GM12872 (cell line): ENCODE data around the gene ZNF469.

Source experiments
- TF ChIP-seq, protein P1 (sequence below): IDR thresholded peaks from 3 replicates; pipeline ENCODE4 v1.5.1; 2011; ENCODE audit warnings: low read depth, mild to moderate bottlenecking, low read length, moderate library complexity; ENCODE audit not compliant: insufficient read depth

ZNF469 gene

DNA sequence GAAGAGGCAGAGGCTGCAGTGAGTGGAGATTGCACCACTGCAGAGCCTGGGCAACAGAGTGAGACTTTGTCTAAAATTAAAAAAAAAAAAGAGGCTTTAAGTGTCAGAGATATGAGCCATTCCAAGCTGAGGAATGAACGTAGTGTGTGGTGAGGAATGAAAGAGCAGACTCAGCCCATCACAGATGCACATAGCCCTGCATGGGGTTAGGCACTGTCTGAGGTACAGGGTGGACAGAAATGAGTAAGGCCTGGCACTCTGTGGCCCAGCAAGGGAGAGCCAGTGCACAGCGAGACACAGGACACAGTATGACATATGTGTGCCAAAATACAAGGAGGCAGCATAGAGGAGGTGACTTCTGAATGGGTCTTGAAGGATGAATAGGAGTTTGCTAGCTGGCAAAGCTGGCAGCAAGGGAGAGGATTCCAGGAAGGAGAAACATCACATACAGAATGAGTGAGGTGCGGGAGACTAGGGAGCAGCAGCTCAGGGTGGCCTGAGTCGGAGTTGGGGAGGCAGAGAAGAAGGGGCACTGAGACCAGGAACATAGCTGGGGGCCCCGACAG, 8.7 kb upstream of the ZNF469 start:
- TF ChIP-seq, protein P1, sequence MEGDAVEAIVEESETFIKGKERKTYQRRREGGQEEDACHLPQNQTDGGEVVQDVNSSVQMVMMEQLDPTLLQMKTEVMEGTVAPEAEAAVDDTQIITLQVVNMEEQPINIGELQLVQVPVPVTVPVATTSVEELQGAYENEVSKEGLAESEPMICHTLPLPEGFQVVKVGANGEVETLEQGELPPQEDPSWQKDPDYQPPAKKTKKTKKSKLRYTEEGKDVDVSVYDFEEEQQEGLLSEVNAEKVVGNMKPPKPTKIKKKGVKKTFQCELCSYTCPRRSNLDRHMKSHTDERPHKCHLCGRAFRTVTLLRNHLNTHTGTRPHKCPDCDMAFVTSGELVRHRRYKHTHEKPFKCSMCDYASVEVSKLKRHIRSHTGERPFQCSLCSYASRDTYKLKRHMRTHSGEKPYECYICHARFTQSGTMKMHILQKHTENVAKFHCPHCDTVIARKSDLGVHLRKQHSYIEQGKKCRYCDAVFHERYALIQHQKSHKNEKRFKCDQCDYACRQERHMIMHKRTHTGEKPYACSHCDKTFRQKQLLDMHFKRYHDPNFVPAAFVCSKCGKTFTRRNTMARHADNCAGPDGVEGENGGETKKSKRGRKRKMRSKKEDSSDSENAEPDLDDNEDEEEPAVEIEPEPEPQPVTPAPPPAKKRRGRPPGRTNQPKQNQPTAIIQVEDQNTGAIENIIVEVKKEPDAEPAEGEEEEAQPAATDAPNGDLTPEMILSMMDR = no peak

DNA sequence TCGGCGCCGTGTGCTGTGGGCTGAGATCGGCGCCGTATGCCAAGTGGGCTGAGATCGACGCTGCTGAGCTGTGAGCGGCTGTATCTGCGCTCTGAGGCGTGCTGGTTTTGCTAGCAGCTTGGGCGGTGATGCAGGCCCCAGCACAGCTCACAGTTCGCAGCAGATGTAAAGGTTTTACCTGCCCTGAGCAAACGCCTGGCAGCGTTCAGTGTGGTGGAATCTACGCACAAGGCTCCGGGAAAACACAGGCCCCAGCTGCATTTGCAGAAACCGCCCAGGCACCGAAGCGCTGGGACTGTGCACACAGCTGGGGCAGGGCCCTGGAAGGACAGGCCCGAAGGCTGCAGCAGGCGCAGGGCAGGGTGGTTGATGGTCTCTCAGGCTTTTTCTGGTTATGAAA, 8.0 kb upstream of the ZNF469 start:
- TF ChIP-seq, protein P1 = no peak

DNA sequence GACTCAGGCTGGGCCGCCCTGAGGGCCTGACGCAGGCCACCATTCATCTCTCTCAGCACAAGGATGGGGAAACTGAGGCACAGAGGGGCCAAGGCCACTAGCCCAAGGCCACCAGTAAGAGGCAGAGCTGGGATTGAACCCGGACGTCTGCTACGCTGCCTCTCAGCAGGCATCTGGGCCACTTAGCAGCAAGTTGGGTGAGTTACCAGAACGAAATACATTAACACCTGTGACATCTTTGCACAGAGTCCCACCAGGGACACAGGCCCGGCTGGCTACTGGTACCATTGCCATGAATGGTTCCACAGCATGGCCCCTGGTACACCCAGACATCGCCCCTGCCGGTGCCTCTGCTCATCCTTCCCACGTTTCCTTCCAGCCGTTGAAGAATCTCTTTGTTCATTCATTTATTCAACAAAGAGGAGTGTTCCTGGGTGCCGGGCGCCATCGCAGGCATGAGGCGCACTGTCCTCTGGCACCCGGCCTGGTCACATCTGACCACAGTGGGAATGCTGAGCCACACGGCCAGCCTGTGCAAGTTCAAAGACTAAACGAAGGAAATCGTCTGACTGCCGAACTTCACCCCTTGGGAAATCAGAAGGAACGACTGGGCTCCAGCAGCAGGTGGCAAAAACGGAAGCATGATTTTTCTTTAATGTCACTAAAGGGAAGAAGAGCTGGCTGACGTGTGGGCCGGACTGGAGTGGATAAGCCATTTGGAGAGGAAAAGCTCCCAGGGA, 7.4 kb upstream of the ZNF469 start:
- TF ChIP-seq, protein P1 = no peak

DNA sequence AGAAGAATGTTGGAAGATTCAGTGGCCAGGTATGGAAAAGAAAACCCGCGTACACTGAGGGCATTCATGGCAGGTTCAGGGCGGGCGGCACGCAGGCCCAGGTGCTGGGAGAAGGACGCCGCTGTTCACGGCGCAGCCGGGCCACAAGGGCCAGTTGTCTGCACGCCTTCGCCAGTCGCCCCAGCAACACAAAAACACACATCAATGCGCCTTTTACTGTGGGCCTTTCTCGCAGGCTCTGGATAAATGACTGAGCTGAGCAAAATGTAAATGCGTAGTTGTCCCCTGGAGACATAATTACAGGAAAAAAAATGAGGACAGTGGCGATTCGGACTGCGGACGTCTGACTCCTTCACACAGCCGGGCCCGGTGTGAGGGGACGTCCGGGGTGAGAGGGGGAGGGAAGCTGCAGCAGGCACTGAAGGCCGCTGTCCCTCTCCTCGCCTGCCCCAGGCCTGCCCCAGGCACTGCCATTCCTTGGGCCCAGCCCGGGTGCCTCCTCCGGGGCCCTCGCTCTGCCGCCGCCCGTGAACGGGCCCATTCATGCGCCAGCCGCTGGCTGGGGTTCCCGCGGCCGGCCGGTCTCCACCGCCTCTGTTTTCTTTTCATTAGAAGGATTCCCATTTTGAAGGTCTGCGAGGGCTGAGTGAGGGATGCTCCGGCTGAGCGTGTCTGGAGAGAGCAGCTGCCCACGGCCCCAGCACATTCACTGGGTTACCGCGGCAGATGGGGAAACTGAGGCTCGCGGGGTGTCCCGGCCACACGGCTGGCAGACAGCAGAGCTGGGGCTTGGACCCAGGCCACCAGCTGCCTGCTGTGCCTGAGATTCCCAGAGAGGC, 6.5 kb upstream of the ZNF469 start:
- TF ChIP-seq, protein P1 = no peak

DNA sequence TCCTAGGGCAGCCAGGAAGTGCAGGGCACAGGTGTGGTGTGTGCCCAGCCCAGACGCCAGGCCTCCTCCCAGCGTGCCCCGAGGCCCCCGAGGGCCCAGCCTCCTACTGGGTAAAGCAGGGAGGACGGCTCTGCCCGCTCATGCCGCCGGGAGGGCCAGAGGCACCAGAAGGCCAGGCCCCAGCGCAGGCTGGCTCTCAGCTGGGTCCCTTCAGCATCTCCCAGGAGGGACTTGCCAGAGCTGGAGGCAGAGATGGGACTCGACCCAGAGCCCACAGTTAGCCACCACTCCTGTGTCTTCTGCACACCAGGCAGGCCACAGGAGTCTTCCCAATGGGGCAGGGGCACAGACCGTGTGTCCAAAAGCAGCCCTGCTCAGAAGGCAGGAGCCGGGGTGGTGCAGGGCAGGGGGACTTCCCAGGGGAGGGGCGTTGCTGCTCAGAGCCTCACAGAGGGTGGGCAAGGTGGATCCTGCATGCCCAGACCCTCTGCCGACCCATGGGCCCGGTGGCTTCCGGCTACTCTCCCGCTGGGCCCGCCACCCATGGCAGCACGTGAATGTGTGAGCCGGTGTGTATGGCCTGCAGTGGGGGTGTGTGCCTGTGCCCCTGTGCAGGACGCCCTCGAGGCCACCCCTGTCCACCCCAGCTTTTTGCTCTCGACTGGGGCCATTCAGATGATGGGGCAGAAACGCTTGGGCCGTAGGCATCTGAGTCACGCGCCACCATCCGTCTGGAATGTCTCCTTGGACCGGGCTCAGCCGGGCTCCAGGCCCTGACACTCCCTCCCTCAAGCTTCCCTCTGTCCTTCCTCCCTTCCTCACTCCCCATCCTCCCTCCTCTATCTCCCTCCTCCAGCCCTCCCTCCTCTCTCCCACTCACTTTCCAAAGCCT, 5.7 kb upstream of the ZNF469 start:
- TF ChIP-seq, protein P1 = no peak

DNA sequence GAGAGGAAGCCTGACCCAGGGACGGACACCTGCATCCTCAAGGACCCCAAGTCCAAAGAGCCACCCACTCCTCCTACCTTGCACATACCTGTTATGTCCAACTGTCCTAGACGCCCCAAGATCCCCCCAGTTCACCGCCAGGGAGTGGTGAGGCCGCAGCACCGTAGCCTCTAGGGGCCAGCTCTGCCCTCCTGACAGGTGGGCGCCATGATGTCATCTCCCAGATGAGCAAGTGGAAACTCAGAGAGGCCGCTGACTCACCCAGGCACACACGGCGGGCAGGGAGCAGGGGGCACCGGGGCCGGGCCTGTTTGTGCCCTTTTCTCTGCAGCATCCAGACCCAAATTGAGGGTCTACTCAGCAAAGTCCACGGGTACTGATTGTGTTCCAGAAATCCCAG, 4.8 kb upstream of the ZNF469 start:
- TF ChIP-seq, protein P1 = no peak

DNA sequence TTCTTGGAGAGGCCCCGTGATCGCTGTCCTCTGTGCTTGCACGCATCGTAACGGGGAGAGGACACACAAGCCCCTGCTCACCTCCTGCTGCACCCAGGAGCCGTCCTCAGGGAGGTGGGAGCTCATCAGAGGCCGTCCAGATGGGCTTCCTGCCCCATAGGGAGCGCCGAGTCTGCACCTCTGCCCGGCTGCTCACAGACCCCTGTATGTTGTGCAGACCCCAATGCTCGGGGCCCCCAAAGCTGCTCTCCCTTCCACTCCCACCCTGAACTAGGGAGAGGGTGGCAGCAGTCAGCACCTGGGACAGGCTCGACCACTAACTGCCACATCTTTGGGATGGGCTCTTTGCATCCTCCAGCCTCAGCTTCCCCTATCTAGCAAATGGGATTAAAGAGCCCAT, 4.4 kb upstream of the ZNF469 start:
- TF ChIP-seq, protein P1 = no peak
